H9 (cell line): ENCODE measurements around the gene LRRC23. TPM values are rescaled to one million over a fixed set of nuclear protein-coding genes. Genes with fewer than 3 reads are reported as not detected.

Experiments
- DNase-seq: peaks from one replicate; pipeline ENCODE4 v3.0.0-alpha.2; 2017
- H2AFZ ChIP-seq: one replicate; pipeline ENCODE4 v1.6.1; 2013; ENCODE audit warnings: mild to moderate bottlenecking, low read length, control low read depth, moderate library complexity
- H2AK5ac ChIP-seq: 2 replicates; pipeline ENCODE4 v1.6.1; 2013; ENCODE audit warnings: low read length, control low read depth, mixed read lengths; ENCODE audit not compliant: insufficient read length
- H2BK120ac ChIP-seq: one replicate; pipeline ENCODE4 v1.6.1; 2013; ENCODE audit warnings: low read depth, mild to moderate bottlenecking, low read length, control low read depth, inconsistent platforms; ENCODE audit not compliant: poor library complexity, severe bottlenecking
- H2BK12ac ChIP-seq: 2 replicates; pipeline ENCODE4 v1.6.1; 2013; ENCODE audit warnings: low read length, control low read depth, mixed read lengths, low read depth; ENCODE audit not compliant: insufficient read length
- H2BK15ac ChIP-seq: 2 replicates; pipeline ENCODE4 v1.6.1; 2013; ENCODE audit warnings: low read depth, low read length, control low read depth
- H2BK20ac ChIP-seq: one replicate; pipeline ENCODE4 v1.6.1; 2013; ENCODE audit warnings: low read depth, mild to moderate bottlenecking, low read length, control low read depth, inconsistent platforms; ENCODE audit not compliant: poor library complexity, severe bottlenecking
- H2BK5ac ChIP-seq: 2 replicates; pipeline ENCODE4 v1.6.1; 2013; ENCODE audit warnings: low read length, control low read depth, mixed read lengths; ENCODE audit not compliant: insufficient read length
- H3K14ac ChIP-seq: 2 replicates; pipeline ENCODE4 v1.6.1; 2013; ENCODE audit warnings: low read length, control low read depth; ENCODE audit not compliant: insufficient read depth
- H3K18ac ChIP-seq: 2 replicates; pipeline ENCODE4 v1.6.1; 2013; ENCODE audit warnings: low read depth, mild to moderate bottlenecking, mixed read lengths, low read length, control low read depth; ENCODE audit not compliant: insufficient read length
- H3K23ac ChIP-seq: 2 replicates; pipeline ENCODE4 v1.6.1; 2013; ENCODE audit warnings: low read length, control low read depth, mixed read lengths, low read depth; ENCODE audit not compliant: insufficient read length
- H3K23me2 ChIP-seq: 2 replicates; pipeline ENCODE4 v1.6.1; 2013; ENCODE audit warnings: low read depth, mild to moderate bottlenecking, mixed read lengths, low read length, control low read depth; ENCODE audit not compliant: insufficient read length, poor library complexity, severe bottlenecking
- H3K27ac ChIP-seq: 2 replicates; pipeline ENCODE4 v1.5.1; 2013; ENCODE audit warnings: low read length, control low read depth, mixed read lengths, low read depth; ENCODE audit not compliant: insufficient read length
- H3K27me3 ChIP-seq: 2 replicates; pipeline ENCODE4 v1.6.1; 2013; ENCODE audit warnings: low read length, control low read depth, inconsistent platforms; ENCODE audit not compliant: insufficient read depth
- H3K4ac ChIP-seq: 2 replicates; pipeline ENCODE4 v1.6.1; 2013; ENCODE audit warnings: low read depth, mild to moderate bottlenecking, control low read depth, inconsistent platforms, low read length, moderate library complexity
- H3K4me1 ChIP-seq: 2 replicates; pipeline ENCODE4 v1.6.1; 2013; ENCODE audit warnings: low read length, control low read depth, inconsistent platforms; ENCODE audit not compliant: insufficient read depth
- H3K4me2 ChIP-seq: 2 replicates; pipeline ENCODE4 v1.6.1; 2013; ENCODE audit warnings: low read length, control low read depth, mixed read lengths; ENCODE audit not compliant: insufficient read length, insufficient read depth
- H3K56ac ChIP-seq: 2 replicates; pipeline ENCODE4 v1.6.1; 2013; ENCODE audit warnings: low read depth, mild to moderate bottlenecking, mixed read lengths, low read length, control low read depth; ENCODE audit not compliant: insufficient read length
- H3K79me1 ChIP-seq: 2 replicates; pipeline ENCODE4 v1.6.1; 2013; ENCODE audit warnings: low read depth, mild to moderate bottlenecking, moderate library complexity, low read length, control low read depth, inconsistent platforms; ENCODE audit not compliant: insufficient read depth, poor library complexity, severe bottlenecking
- H3K79me2 ChIP-seq: 2 replicates; pipeline ENCODE4 v1.6.1; 2013; ENCODE audit warnings: low read length, control low read depth, inconsistent platforms; ENCODE audit not compliant: insufficient read depth
- H3K9ac ChIP-seq: 2 replicates; pipeline ENCODE4 v1.6.1; 2013; ENCODE audit warnings: low read length, control low read depth, mixed read lengths; ENCODE audit not compliant: insufficient read length; ENCODE audit errors: extremely low read depth
- H3K9me3 ChIP-seq: one replicate; pipeline ENCODE4 v1.6.1; 2013; ENCODE audit warnings: low read depth, low read length, inconsistent platforms; ENCODE audit not compliant: control insufficient read depth
- H3T11ph ChIP-seq: one replicate; pipeline ENCODE4 v1.6.1; 2013; ENCODE audit warnings: mild to moderate bottlenecking, low read length, control low read depth, inconsistent platforms
- H4K20me1 ChIP-seq: one replicate; pipeline ENCODE4 v1.6.1; 2013; ENCODE audit not compliant: control insufficient read depth, insufficient read length, insufficient read depth
- H4K5ac ChIP-seq: 2 replicates; pipeline ENCODE4 v1.6.1; 2013; ENCODE audit warnings: low read depth, mild to moderate bottlenecking, mixed read lengths, low read length, control low read depth; ENCODE audit not compliant: insufficient read length
- H4K8ac ChIP-seq: replicated peaks from 2 replicates; pipeline ENCODE4 v1.6.1; 2013; ENCODE audit warnings: low read length, control low read depth, mixed read lengths, low read depth; ENCODE audit not compliant: insufficient read length
- H4K91ac ChIP-seq: 2 replicates; pipeline ENCODE4 v1.6.1; 2013; ENCODE audit warnings: low read depth, mild to moderate bottlenecking, moderate library complexity, mixed read lengths, low read length, control low read depth; ENCODE audit not compliant: insufficient read length
- H3K27ac Mint-ChIP-seq, 3 experiments: 2 replicates in 2 of 3; 3 replicates in 1 of 3; pipeline ENCODE4 v1.8.0; 2020 to 2021; ENCODE audit warnings: mixed read lengths in 3 of 3, mild to moderate bottlenecking in 1 of 3, moderate library complexity in 1 of 3
- H3K27me3 Mint-ChIP-seq: 2 replicates; pipeline ENCODE4 v1.8.0; 2021; ENCODE audit warnings: low read depth, mild to moderate bottlenecking, moderate library complexity, mixed read lengths
- H3K36me3 Mint-ChIP-seq, 3 experiments: 2 replicates in 2 of 3; 3 replicates in 1 of 3; pipeline ENCODE4 v1.8.0; 2020 to 2021; ENCODE audit warnings: low read depth in 3 of 3, mixed read lengths in 3 of 3; ENCODE audit not compliant: insufficient read depth in 1 of 3
- H3K4me1 Mint-ChIP-seq, 2 experiments: 2 replicates each; pipeline ENCODE4 v1.8.0; 2020; ENCODE audit warnings: mixed read lengths in 2 of 2
- H3K4me3 Mint-ChIP-seq, 2 experiments: 2 replicates in 1 of 2; 3 replicates in 1 of 2; pipeline ENCODE4 v1.8.0; 2020 to 2021; ENCODE audit warnings: mild to moderate bottlenecking in 2 of 2, mixed read lengths in 2 of 2, moderate library complexity in 1 of 2
- H3K9me3 Mint-ChIP-seq, 2 experiments: 2 replicates in 1 of 2; 3 replicates in 1 of 2; pipeline ENCODE4 v1.8.0; 2020; ENCODE audit warnings: mild to moderate bottlenecking in 2 of 2, mixed read lengths in 2 of 2, moderate library complexity in 1 of 2
- WGBS: extraction: QIAGEN DNeasy Blood & Tissue Kit; methylation state at CpG from one replicate; pipeline ENCODE4 v1.1.7; 2013; ENCODE audit warnings: missing lambda C conversion rate, low lambda C conversion rate, mixed read lengths; ENCODE audit not compliant: insufficient read length; ENCODE audit errors: extremely low coverage; 5-methylcytosine and 5-hydroxymethylcytosine counted together
- total RNA-seq: library from RNA; stranded (reverse); gene quantifications from 2 replicates; pipeline ENCODE4 v1.2.1, GENCODE V29; 2021
- TF ChIP-seq, protein P1 (sequence below): fragments of 200-600 bp; sonication (generic); conservative IDR thresholded peaks from 3 replicates; pipeline ENCODE4 v1.8.0; 2021; ENCODE audit warnings: antibody characterized with exemption, mild to moderate bottlenecking

LRRC23 gene
- total RNA-seq, 1 experiment from 2014 or later = 2.1 TPM

GRCh38 chr12:6929466-6930452 is 25.1 kb downstream of the LRRC23 start:
- Histone ChIP-seq H3K18ac (no peak overlapping the region), H4K91ac (no peak overlapping the region), H3K23me2 (peaks cover 30% of the 10 kb centered on the region), H3K14ac (no peak overlapping the region), H4K20me1 (no peaks in the 10 kb centered on the region), H2BK12ac (no peak overlapping the region), H3K4me1 (no peaks in the 10 kb centered on the region; the same call in 1 of the 2 replicates), H3K79me2 (peaks cover 24% of the 10 kb centered on the region; the same call in 1 of the 2 replicates), H2BK5ac (no peak overlapping the region), H2BK120ac (no peak overlapping the region), H3K27ac (no peak overlapping the region), H3K4me2 (peak overlapping the region; percentile 74), H2BK20ac (no peak overlapping the region), H3K27me3 (no peaks in the 10 kb centered on the region), H3K9ac (peak overlapping the region; percentile 60), H3K23ac (no peak overlapping the region), H3K56ac (no peak overlapping the region), H3K79me1 (no peaks in the 10 kb centered on the region), H4K8ac (no peak overlapping the region), H2BK15ac (no peak overlapping the region), H3K4ac (no peak overlapping the region), H2AK5ac (no peak overlapping the region), H4K5ac (no peak overlapping the region), H3K9me3 (no peaks in the 10 kb centered on the region), H3T11ph (no peak overlapping the region), H2AFZ (no peak overlapping the region)
- peaks cover 0 to 2% of the 10 kb centered on the region in 2 experiments; a peak in 1 of 5 replicates for H3K9me3 Mint-ChIP-seq
- no CpG with 5 or more reads among the region's 7 CpGs for WGBS
- DNase-seq = no peak
- H3K27me3 Mint-ChIP-seq = peaks cover 1% of the 10 kb centered on the region; the same call in 1 of the 2 replicates
- peaks cover 48 to 53% of the 10 kb centered on the region in 2 experiments for H3K4me1 Mint-ChIP-seq
- peaks cover 15 to 46% (median 26%) of the 10 kb centered on the region in 3 experiments; a peak in 6 of 7 replicates for H3K36me3 Mint-ChIP-seq
- TF ChIP-seq, protein P1, sequence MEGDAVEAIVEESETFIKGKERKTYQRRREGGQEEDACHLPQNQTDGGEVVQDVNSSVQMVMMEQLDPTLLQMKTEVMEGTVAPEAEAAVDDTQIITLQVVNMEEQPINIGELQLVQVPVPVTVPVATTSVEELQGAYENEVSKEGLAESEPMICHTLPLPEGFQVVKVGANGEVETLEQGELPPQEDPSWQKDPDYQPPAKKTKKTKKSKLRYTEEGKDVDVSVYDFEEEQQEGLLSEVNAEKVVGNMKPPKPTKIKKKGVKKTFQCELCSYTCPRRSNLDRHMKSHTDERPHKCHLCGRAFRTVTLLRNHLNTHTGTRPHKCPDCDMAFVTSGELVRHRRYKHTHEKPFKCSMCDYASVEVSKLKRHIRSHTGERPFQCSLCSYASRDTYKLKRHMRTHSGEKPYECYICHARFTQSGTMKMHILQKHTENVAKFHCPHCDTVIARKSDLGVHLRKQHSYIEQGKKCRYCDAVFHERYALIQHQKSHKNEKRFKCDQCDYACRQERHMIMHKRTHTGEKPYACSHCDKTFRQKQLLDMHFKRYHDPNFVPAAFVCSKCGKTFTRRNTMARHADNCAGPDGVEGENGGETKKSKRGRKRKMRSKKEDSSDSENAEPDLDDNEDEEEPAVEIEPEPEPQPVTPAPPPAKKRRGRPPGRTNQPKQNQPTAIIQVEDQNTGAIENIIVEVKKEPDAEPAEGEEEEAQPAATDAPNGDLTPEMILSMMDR = no peak
- peak overlapping the region in 2 of 3 experiments; percentile 39 to 87; a peak in 4 of 7 replicates for H3K27ac Mint-ChIP-seq
- H3K4me3 Mint-ChIP-seq = peak overlapping the region; percentile 96 to 98
